Peyer's patch (tissue), 4 donors: ENCODE results near the gene CEP290. TPM values are rescaled to one million over a fixed set of nuclear protein-coding genes. Genes with fewer than 3 reads are reported as not detected.

Experiments
- DNase-seq, 3 donors: peaks; one replicate each; pipeline ENCODE4 v3.0.0-alpha.2; 2017 to 2019
- H3K27ac ChIP-seq, 4 donors: fragments of 200-600 bp; sonication (generic); one replicate each; pipeline ENCODE4 v1.5.1; 2016 to 2019
- H3K27me3 ChIP-seq, 2 donors: fragments of 200-600 bp; sonication (generic); one replicate each; pipeline ENCODE4 v1.5.1; 2019
- H3K36me3 ChIP-seq, 3 donors: fragments of 200-600 bp; sonication (generic); one replicate each; pipeline ENCODE4 v1.5.1; 2016 to 2019
- H3K4me1 ChIP-seq, 4 donors: fragments of 200-600 bp; sonication (generic); one replicate each; pipeline ENCODE4 v1.5.1; 2016 to 2019
- H3K4me3 ChIP-seq, 4 donors: fragments of 200-600 bp; sonication (generic); 1 replicate in 3 of 4; 2 replicates in 1 of 4; pipeline ENCODE4 v1.5.1; 2016 to 2019; ENCODE audit warnings: mild to moderate bottlenecking in 1 of 4
- H3K9me3 ChIP-seq, 4 donors: fragments of 200-600 bp; sonication (generic); one replicate each; pipeline ENCODE4 v1.5.1; 2016 to 2019; ENCODE audit warnings: mild to moderate bottlenecking in 1 of 4
- POLR2A ChIP-seq, 2 donors: fragments of 450-650 bp; IDR thresholded peaks; one replicate each; pipeline ENCODE4 v1.5.1; 2017; ENCODE audit warnings: antibody characterized with exemption in 2 of 2, mild to moderate bottlenecking in 2 of 2, moderate library complexity in 2 of 2
- total RNA-seq, 4 donors: library from RNA; depleted of rRNA; stranded (reverse); fragments of >200 nt; gene quantifications; one replicate each; pipeline ENCODE4 v1.1.0, GENCODE V29; 2016
- TF ChIP-seq, protein P1 (sequence below), 6 experiments: fragments of 450-650 bp in 4 of 6; fragments of 200-600 bp in 2 of 6; sonication (generic) in 1 of 6; IDR thresholded peaks; one replicate each; pipeline ENCODE4 v1.5.1; 2017 to 2019; ENCODE audit warnings: antibody characterized with exemption in 6 of 6, mild to moderate bottlenecking in 3 of 6, moderate library complexity in 1 of 6

CEP290 gene
- total RNA-seq, 4 donors from 2014 or later, result 14.7 to 54.5 (median 24.6) TPM

DNA sequence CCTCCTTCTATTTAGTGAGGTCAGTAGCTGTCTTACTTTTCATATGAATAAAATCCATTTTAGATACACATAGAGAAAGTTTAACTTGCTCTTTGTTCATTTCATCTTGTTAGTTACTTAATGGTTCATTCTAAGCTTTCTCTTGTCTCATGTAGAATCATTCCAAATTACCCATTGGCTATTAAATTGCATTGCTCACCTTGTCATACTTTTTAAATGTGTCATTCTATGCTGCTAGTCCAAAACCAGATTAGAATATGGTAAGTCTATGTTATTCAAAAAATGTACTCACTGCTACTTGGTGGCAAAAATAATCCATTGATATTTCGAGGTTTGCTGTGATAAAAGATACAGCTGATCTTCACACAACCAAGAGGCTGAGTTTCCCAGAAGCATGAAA, 115.7 kb downstream of the CEP290 start:
- DNase-seq, result no peak
- Histone ChIP-seq H3K9me3 (no peaks in the 10 kb centered on the region), H3K27me3 (no peaks in the 10 kb centered on the region), H3K4me1 (no peaks in the 10 kb centered on the region), H3K36me3 (no peaks in the 10 kb centered on the region), H3K4me3 (no peak overlapping the region), H3K27ac (no peak overlapping the region)
- no peak for TF ChIP-seq POLR2A (IDR thresholded peaks at IDR 0.05)
- TF ChIP-seq, protein P1, sequence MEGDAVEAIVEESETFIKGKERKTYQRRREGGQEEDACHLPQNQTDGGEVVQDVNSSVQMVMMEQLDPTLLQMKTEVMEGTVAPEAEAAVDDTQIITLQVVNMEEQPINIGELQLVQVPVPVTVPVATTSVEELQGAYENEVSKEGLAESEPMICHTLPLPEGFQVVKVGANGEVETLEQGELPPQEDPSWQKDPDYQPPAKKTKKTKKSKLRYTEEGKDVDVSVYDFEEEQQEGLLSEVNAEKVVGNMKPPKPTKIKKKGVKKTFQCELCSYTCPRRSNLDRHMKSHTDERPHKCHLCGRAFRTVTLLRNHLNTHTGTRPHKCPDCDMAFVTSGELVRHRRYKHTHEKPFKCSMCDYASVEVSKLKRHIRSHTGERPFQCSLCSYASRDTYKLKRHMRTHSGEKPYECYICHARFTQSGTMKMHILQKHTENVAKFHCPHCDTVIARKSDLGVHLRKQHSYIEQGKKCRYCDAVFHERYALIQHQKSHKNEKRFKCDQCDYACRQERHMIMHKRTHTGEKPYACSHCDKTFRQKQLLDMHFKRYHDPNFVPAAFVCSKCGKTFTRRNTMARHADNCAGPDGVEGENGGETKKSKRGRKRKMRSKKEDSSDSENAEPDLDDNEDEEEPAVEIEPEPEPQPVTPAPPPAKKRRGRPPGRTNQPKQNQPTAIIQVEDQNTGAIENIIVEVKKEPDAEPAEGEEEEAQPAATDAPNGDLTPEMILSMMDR (IDR thresholded peaks at IDR 0.05), result no peak

DNA sequence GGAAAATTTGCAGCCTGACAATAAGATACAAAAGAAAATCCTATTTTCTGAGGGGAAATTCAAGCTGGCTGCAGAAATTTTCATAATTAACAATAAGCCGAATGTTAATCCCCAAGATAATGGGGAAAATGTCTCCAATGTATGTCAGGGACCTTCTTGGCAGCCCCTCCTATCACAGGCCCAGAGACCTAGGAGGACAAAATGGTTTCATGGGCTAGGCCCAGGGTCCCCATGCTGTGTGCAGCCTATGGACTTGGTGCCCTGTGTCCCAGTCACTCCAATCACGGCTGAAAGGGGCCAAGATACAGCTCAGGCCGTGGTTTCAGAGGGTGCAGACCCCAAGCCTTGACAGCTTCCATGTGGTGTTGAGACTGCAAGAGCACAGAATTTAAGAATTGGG, 123.9 kb downstream of the CEP290 start:
- Histone ChIP-seq H3K4me1 (no peaks in the 10 kb centered on the region), H3K4me3 (no peak overlapping the region), H3K36me3 (no peaks in the 10 kb centered on the region), H3K27me3 (no peaks in the 10 kb centered on the region), H3K27ac (no peak overlapping the region), H3K9me3 (no peaks in the 10 kb centered on the region)
- no peak for DNase-seq
- TF ChIP-seq POLR2A (IDR thresholded peaks at IDR 0.05), result no peak
- TF ChIP-seq, protein P1 (IDR thresholded peaks at IDR 0.05), result no peak

DNA sequence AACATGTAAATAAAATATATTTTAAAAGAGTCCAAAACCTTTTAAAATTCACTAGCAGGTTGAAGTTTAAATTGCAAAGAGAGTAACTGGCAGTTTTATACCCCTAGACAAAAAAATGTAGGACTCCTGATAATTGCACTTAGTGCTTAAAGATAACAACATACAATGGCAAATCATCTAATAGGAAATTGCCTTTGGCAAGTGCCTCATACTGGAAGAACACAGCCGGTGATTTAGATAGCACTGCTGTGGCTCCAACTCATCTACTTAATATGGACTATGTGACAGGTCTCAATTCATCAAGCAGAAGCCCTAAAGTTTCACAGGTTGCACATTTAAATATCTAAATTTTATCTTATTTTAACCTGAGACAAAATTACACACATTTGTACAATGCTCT, 126.1 kb downstream of the CEP290 start:
- Histone ChIP-seq H3K27me3 (no peaks in the 10 kb centered on the region), H3K4me1 (no peaks in the 10 kb centered on the region), H3K27ac (no peak overlapping the region), H3K4me3 (no peak overlapping the region), H3K9me3 (no peaks in the 10 kb centered on the region), H3K36me3 (no peaks in the 10 kb centered on the region)
- no peak for TF ChIP-seq POLR2A (IDR thresholded peaks at IDR 0.05)
- TF ChIP-seq, protein P1 (IDR thresholded peaks at IDR 0.05), result no peak
- no peak for DNase-seq

DNA sequence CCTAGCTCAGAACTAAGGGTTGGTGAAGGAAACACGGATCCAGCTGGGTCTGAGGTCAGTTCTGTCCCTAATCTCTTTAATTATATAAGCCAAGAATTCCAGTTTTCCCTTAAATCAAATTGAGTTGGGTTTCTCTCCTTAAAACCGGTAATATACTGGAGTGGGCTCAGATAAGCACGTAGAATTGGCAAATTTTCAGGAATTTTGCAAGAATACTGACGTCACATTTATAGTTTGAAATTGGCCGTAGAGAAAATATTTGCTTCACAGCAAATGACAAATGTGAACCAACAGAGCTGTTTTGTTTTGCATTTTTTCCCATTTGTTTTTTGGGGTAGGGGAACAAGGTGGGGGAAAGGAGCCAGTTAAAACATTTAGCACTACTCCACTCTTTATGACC, 130.1 kb downstream of the CEP290 start:
- DNase-seq, result no peak

DNA sequence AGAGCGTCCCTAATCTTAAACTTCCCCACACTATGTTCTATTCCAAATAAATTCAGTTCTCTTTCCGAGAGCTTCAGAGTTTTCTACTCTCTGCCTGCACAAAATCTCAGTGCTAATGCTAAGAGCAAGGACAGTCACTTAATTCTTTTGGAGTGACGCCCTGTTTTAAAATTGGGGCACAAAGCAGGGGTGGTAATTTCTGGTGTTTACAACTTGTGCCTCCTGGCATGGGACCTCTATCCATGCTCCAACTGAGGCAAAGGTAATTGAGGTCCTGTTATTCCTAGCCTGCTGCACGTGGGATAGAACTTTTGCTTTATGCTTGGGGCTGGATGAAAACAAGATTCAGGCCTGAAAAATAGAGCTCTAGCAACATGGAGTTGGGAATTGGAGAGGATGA, 135.5 kb downstream of the CEP290 start:
- Histone ChIP-seq H3K4me3 (no peak overlapping the region), H3K4me1 (no peaks in the 10 kb centered on the region), H3K27me3 (no peaks in the 10 kb centered on the region), H3K9me3 (no peaks in the 10 kb centered on the region), H3K36me3 (no peaks in the 10 kb centered on the region), H3K27ac (no peak overlapping the region)
- no peak for DNase-seq
- TF ChIP-seq, protein P1 (IDR thresholded peaks at IDR 0.05), result no peak
- TF ChIP-seq POLR2A (IDR thresholded peaks at IDR 0.05), result no peak

More for the DNA sequence above, 130.1 kb downstream of the CEP290 start:
- no peak overlapping the region for H3K27ac ChIP-seq
- H3K4me3 ChIP-seq, result no peak overlapping the region
- TF ChIP-seq, protein P1 (IDR thresholded peaks at IDR 0.05), result no peak
- no peak for TF ChIP-seq POLR2A (IDR thresholded peaks at IDR 0.05)
- H3K4me1 ChIP-seq, result no peaks in the 10 kb centered on the region
- no peaks in the 10 kb centered on the region for H3K36me3 ChIP-seq
- no peaks in the 10 kb centered on the region for H3K9me3 ChIP-seq
- H3K27me3 ChIP-seq, result no peaks in the 10 kb centered on the region

DNA sequence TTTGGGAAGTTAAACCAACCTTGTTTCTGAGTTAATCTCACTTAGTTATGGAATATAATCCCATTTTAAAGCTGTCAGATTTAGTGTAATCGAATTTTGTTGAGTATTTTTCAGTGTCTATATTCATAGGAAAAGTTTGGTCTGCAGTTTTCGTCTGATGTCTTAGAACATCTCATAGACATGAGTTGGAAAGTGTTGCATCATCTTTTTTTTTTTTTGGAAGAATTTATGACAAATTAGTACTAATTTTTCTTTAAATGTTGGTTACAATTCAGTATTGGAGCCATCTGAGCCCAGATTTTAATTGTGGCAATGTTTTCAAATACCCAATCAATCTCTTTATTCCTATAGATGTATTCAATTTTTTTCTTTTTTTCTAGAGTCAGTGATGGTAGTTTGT, 140.6 kb downstream of the CEP290 start:
- DNase-seq, result no peak
- H3K27ac ChIP-seq, result no peak overlapping the region
- no peaks in the 10 kb centered on the region for H3K9me3 ChIP-seq
- no peaks in the 10 kb centered on the region for H3K4me1 ChIP-seq
- TF ChIP-seq, protein P1 (IDR thresholded peaks at IDR 0.05), result no peak
- TF ChIP-seq POLR2A (IDR thresholded peaks at IDR 0.05), result no peak
- no peak overlapping the region for H3K4me3 ChIP-seq
- no peaks in the 10 kb centered on the region for H3K36me3 ChIP-seq
- no peaks in the 10 kb centered on the region for H3K27me3 ChIP-seq
